Measurements from ENCODE around the gene ASTN2.
"Not testable (repeated sequence)": the region's sequence is repeated elsewhere in the genome, so short reads cannot be mapped to it uniquely, and the experiment has no call there.

Gene ASTN2

GRCh38 chr9:116897201-116897600 lies 517.7 kb downstream of the ASTN2 start:
- Mint-ChIP-seq H3K27me3 (no peaks in the 10 kb centered on the region), H3K9me3 (peaks cover 12% of the 10 kb centered on the region), H3K36me3 (ENCODE audit: insufficient read depth) (no peaks in the 10 kb centered on the region), H3K4me3 (no peak overlapping the region), H3K4me1 (no peaks in the 10 kb centered on the region), H3K27ac (ENCODE audit: low read depth) (no peak overlapping the region)
- ATAC-seq (replicated peaks; ENCODE audit: extremely low read depth, poor library complexity, severe bottlenecking) (no peak), DNase-seq (ENCODE audit: low spot score in 2 of 2) (no peak)

DNA sequence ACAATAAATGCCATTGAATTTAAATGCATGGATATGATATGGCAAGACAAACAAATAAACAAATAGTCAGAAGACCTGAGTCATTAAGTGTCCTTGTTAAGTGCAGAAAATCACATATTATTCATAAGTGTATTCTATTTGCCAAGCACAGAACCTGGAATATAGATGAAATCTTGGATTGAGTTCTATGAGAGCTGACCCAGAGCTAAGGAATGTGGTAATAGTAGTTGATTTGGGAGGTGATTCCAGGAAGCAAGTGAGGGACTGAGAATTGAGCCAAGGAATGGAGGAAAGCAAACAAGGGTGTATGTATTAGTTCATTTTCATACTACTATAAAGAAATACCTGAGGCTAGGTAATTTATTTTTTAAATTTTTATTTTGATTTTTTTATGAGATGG lies 518.9 kb downstream of the ASTN2 start:
- Mint-ChIP-seq H3K9me3 (peaks cover 12% of the 10 kb centered on the region), H3K27me3 (no peaks in the 10 kb centered on the region), H3K27ac (ENCODE audit: low read depth) (no peak overlapping the region), H3K4me3 (no peak overlapping the region), H3K36me3 (ENCODE audit: insufficient read depth) (no peaks in the 10 kb centered on the region), H3K4me1 (no peaks in the 10 kb centered on the region)
- ATAC-seq (replicated peaks; ENCODE audit: extremely low read depth, poor library complexity, severe bottlenecking) (no peak), DNase-seq (ENCODE audit: low spot score in 2 of 2) (no peak)

DNA sequence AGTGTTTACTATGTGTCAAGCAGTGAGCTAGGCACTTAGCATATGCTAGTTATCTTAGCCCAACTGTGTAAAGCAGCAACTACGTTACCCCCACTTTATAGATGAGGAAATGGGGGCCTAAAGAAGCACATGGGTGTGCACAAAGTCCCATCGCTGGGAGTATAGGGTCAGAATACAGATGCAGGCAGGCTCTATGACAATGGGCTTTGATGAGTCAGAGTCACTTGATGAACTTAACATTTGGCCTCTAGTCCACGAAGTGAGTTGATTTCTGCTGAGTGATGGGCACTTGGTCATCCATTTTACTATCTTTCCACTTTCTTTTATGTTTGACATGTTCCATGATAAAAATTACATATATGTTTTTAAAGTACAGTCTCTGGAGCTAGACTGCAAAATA lies 523.4 kb downstream of the ASTN2 start:
- DNase-seq (ENCODE audit: low spot score in 2 of 2): no peak
- ATAC-seq (replicated peaks; ENCODE audit: extremely low read depth, poor library complexity, severe bottlenecking): no peak
- Mint-ChIP-seq H3K4me1 (no peaks in the 10 kb centered on the region), H3K27me3 (no peaks in the 10 kb centered on the region), H3K4me3 (no peak overlapping the region), H3K9me3 (peaks cover 6% of the 10 kb centered on the region), H3K27ac (ENCODE audit: low read depth) (no peak overlapping the region), H3K36me3 (ENCODE audit: insufficient read depth) (no peaks in the 10 kb centered on the region)

- not testable (repeated sequence) for H3K36me3 Mint-ChIP-seq (ENCODE audit: insufficient read depth); H3K4me1 Mint-ChIP-seq; H3K27me3 Mint-ChIP-seq; H3K4me3 Mint-ChIP-seq; ATAC-seq (replicated peaks; ENCODE audit: extremely low read depth, poor library complexity, severe bottlenecking); DNase-seq (ENCODE audit: low spot score in 2 of 2); H3K27ac Mint-ChIP-seq (ENCODE audit: low read depth); H3K9me3 Mint-ChIP-seq
Observed at GRCh38 chr9:116888476-116888875, 526.4 kb downstream of the ASTN2 start.

- DNase-seq (ENCODE audit: low spot score in 2 of 2): no peak
- no peak overlapping the region for H3K4me3 Mint-ChIP-seq
- no peak for ATAC-seq (replicated peaks; ENCODE audit: extremely low read depth, poor library complexity, severe bottlenecking)
- peaks cover 6% of the 10 kb centered on the region for H3K9me3 Mint-ChIP-seq
- H3K27me3 Mint-ChIP-seq: no peaks in the 10 kb centered on the region
- no peaks in the 10 kb centered on the region for H3K4me1 Mint-ChIP-seq
- no peaks in the 10 kb centered on the region for H3K36me3 Mint-ChIP-seq (ENCODE audit: insufficient read depth)
- H3K27ac Mint-ChIP-seq (ENCODE audit: low read depth): no peak overlapping the region
Observed at GRCh38 chr9:116888066-116888465, 526.8 kb downstream of the ASTN2 start.

DNA sequence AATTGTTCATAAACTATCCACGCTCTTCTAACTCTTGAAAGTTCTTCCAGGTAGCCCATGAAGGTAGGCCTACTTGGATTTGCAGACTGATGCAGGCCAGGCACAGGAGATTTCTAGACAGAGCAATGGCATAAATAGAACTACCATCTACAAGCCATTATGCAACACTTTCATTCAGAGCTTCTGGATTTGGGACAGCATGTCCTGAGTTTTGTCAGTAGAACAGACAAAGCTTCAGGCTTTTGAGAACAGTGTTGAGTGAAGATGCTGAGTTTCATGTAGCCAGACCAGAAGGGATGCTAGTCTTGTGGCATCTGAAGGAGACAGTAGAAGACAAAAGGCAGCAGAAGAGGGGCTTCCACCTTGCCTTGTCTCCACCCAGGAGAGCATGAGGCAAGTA lies 531.2 kb downstream of the ASTN2 start:
- Mint-ChIP-seq H3K27ac (ENCODE audit: low read depth) (no peak overlapping the region), H3K9me3 (peaks cover 6% of the 10 kb centered on the region), H3K27me3 (no peaks in the 10 kb centered on the region), H3K4me1 (no peaks in the 10 kb centered on the region), H3K4me3 (no peak overlapping the region), H3K36me3 (ENCODE audit: insufficient read depth) (no peaks in the 10 kb centered on the region)
- no peak for DNase-seq (ENCODE audit: low spot score in 2 of 2)
- ATAC-seq (replicated peaks; ENCODE audit: extremely low read depth, poor library complexity, severe bottlenecking): no peak

GRCh38 chr9:116877072-116877471 lies 537.8 kb downstream of the ASTN2 start:
- no peak for DNase-seq (ENCODE audit: low spot score in 2 of 2)
- Mint-ChIP-seq H3K27me3 (no peaks in the 10 kb centered on the region), H3K4me1 (no peaks in the 10 kb centered on the region), H3K27ac (ENCODE audit: low read depth) (no peak overlapping the region), H3K4me3 (no peak overlapping the region), H3K9me3 (peaks cover 13% of the 10 kb centered on the region), H3K36me3 (ENCODE audit: insufficient read depth) (peaks cover 2% of the 10 kb centered on the region)
- ATAC-seq (replicated peaks; ENCODE audit: extremely low read depth, poor library complexity, severe bottlenecking): no peak

- DNase-seq (ENCODE audit: low spot score in 2 of 2) (no peak), ATAC-seq (replicated peaks; ENCODE audit: extremely low read depth, poor library complexity, severe bottlenecking) (no peak)
- Mint-ChIP-seq H3K9me3 (peaks cover 13% of the 10 kb centered on the region), H3K4me3 (no peak overlapping the region), H3K4me1 (no peaks in the 10 kb centered on the region), H3K27me3 (no peaks in the 10 kb centered on the region), H3K36me3 (ENCODE audit: insufficient read depth) (peaks cover 2% of the 10 kb centered on the region), H3K27ac (ENCODE audit: low read depth) (no peak overlapping the region)
Observed at GRCh38 chr9:116875576-116875975, 539.3 kb downstream of the ASTN2 start.

DNA sequence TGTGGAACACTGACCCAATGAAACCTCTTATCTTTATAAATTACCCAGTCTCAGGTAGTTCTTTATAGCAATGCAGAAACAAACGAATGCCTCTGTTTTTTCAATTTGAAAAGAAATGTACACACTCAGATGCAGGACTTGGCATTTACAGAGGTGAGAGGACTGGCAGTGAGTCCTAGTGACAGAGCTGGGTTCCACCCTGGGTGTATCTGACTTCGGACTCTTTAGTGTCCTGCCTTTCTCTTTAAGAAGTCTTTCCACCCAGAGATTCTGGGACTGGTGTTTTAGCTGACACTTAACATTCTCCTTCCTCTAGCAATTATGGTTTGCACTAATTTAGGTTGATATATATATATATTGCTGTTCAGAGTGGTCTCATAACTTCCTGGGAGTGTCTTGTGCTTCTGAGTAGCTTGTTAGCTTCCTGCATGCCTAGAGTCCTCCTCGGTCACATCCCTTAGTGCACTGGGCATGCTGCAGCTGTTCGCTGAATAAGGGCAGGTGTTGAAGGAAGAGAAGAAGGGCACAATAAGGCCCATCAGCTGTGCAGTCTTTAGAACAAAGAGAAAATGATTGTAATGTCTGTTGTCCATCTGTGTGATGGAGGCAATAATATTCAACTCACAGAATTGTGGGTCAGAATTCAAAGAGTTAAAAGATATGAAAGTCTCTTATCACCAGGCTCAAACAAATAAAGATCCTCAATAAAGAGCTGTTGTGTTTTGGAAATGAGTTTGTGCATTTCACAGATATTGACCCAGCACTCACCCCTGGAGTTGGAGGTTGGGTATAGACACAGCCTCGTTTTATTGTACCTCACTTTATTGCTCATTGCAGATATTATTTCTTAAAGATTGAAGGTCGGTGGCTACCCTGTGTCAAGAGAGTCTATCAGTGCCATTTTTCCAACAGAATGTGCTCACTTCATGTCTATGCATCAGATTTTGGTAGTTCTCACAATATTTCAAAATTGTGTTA lies 540.6 kb downstream of the ASTN2 start:
- peaks cover 13% of the 10 kb centered on the region for H3K9me3 Mint-ChIP-seq
- ATAC-seq (replicated peaks; ENCODE audit: extremely low read depth, poor library complexity, severe bottlenecking) (no peak), DNase-seq (ENCODE audit: low spot score in 2 of 2) (no peak)
- H3K27ac Mint-ChIP-seq (ENCODE audit: low read depth): no peak overlapping the region
- H3K27me3 Mint-ChIP-seq: no peaks in the 10 kb centered on the region
- H3K36me3 Mint-ChIP-seq (ENCODE audit: insufficient read depth): peaks cover 2% of the 10 kb centered on the region
- no peak overlapping the region for H3K4me3 Mint-ChIP-seq
- H3K4me1 Mint-ChIP-seq: no peaks in the 10 kb centered on the region

- H3K9me3 Mint-ChIP-seq: peaks cover 13% of the 10 kb centered on the region
- no peak overlapping the region for H3K27ac Mint-ChIP-seq (ENCODE audit: low read depth)
- H3K4me3 Mint-ChIP-seq: no peak overlapping the region
- DNase-seq (ENCODE audit: low spot score in 2 of 2) (no peak), ATAC-seq (replicated peaks; ENCODE audit: extremely low read depth, poor library complexity, severe bottlenecking) (no peak)
- no peaks in the 10 kb centered on the region for H3K27me3 Mint-ChIP-seq
- peaks cover 2% of the 10 kb centered on the region for H3K36me3 Mint-ChIP-seq (ENCODE audit: insufficient read depth)
- no peaks in the 10 kb centered on the region for H3K4me1 Mint-ChIP-seq
Observed at GRCh38 chr9:116873491-116873890, 541.4 kb downstream of the ASTN2 start.

DNA sequence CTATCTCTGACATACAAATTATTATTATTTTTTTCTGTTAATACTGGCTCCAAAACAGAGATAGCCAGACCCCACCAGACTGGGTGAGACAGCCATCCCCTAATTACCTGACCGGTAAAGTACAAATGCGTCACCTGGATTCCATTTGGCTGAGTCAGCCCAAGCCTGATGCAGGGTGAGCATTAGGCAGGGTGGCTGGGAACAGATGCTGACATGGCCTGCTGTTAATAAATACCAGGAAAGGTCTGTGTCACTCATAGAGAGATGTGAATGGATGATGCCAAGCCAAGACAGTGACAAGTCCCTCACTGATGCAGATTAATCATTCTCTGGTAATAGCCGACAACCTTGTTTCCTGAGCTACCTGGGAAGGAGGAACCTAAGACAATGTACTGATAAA lies 544.3 kb downstream of the ASTN2 start:
- Mint-ChIP-seq H3K27ac (ENCODE audit: low read depth) (no peak overlapping the region), H3K36me3 (ENCODE audit: insufficient read depth) (peaks cover 2% of the 10 kb centered on the region), H3K4me1 (no peaks in the 10 kb centered on the region), H3K27me3 (no peaks in the 10 kb centered on the region), H3K4me3 (no peak overlapping the region), H3K9me3 (no peaks in the 10 kb centered on the region)
- ATAC-seq (replicated peaks; ENCODE audit: extremely low read depth, poor library complexity, severe bottlenecking) (no peak), DNase-seq (ENCODE audit: low spot score in 2 of 2) (no peak)

DNA sequence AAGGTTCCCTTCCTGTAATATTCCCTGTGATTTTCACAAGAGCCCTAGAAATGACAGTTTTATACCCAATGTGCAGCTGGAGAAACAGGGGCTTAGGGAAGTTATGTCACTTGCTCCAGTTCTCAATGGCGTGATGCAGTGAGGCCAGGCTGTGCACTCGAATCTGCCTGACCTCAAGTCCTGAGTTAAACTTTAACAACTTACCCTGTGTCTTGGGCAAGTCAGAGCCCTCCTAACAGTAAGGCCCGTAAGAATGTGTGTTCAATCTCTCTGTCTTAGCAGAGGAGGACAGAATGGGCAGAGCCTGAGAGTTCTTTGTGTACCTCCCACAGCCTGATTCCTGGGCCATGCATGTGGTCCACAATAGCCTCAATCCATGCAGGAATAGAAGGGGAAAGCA lies 546.7 kb downstream of the ASTN2 start:
- Mint-ChIP-seq H3K27me3 (no peaks in the 10 kb centered on the region), H3K9me3 (no peaks in the 10 kb centered on the region), H3K36me3 (ENCODE audit: insufficient read depth) (no peaks in the 10 kb centered on the region), H3K4me3 (no peak overlapping the region), H3K4me1 (no peaks in the 10 kb centered on the region), H3K27ac (ENCODE audit: low read depth) (no peak overlapping the region)
- no peak for ATAC-seq (replicated peaks; ENCODE audit: extremely low read depth, poor library complexity, severe bottlenecking)
- no peak for DNase-seq (ENCODE audit: low spot score in 2 of 2)

GRCh38 chr9:116861321-116861720 lies 553.5 kb downstream of the ASTN2 start:
- Mint-ChIP-seq H3K27me3 (peaks cover 8% of the 10 kb centered on the region), H3K4me3 (no peak overlapping the region), H3K4me1 (no peaks in the 10 kb centered on the region), H3K36me3 (ENCODE audit: insufficient read depth) (no peaks in the 10 kb centered on the region), H3K9me3 (no peaks in the 10 kb centered on the region), H3K27ac (ENCODE audit: low read depth) (no peak overlapping the region)
- DNase-seq (ENCODE audit: low spot score in 2 of 2) (no peak), ATAC-seq (replicated peaks; ENCODE audit: extremely low read depth, poor library complexity, severe bottlenecking) (no peak)

All from central memory CD8-positive, alpha-beta T cell (primary cell).